ENCODE results near the gene TLE1.

Gene TLE1

DNA sequence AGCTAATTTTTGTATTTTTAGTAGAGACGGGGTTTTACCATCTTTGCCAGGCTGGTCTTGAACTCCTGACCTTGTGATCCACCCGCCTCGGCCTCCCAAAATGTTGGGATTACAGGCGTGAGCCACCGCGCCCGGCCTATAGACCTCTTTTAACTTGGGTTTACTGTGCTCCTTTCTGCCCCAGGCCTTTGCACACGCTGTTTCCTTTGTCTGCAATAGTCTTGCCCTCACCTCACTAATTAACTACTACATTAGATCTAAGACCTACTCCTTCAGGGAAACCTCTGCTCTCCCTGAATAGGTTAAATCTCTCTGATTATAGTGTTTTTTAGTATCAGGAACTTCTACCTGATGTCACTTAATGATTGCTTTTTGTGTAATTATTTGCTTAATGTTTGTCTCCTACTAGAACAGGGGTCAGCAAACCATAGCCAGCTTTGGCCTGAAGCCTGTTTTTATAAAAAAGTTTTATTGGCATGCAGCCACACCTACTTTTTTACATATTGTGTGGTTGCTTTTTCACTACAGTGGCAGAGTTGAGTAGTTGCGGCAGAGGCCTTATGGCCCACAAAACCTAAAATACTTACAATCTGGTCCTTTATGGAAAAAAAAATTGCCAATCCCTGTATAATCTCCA is 31.2 kb upstream of the TLE1 start:
- POLR2A ChIA-PET = no interaction called here

DNA sequence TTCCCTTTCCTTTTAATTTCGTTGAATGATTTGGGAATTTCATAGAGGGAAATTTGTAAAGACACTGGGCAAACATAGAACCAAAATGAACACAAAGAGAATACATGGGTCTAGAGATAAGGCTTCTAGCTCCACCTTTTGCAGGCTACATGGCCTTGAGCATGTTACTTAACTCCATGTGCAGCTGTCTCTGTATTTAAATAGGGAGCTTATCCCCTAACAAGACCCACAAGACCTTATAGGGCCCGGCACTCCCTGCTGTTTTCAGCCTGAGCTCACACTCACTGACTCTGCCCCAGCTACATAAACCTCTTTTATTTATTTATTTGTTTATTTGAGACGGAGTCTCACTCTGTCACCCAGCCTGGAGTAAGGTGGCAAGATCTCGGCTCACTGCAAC is 30.6 kb upstream of the TLE1 start:
- H3K36me3 ChIP-seq (ENCODE audit: control insufficient read depth in 4 of 4, insufficient read depth in 4 of 4, low read length in 3 of 4) = no peaks in the 10 kb centered on the region
- no peak overlapping the region for H3K27ac ChIP-seq (ENCODE audit: insufficient read depth in 1 of 2, low read depth in 1 of 2, low read length in 2 of 2, poor library complexity in 1 of 2, severe bottlenecking in 2 of 2)
- CTCF ChIA-PET = no interaction called here
- no peak for DNase-seq
- no peaks in the 10 kb centered on the region for H3K27me3 ChIP-seq (replicated peaks in 2 of 5; ENCODE audit: control insufficient read depth in 4 of 5, insufficient read depth in 5 of 5, low read length in 4 of 5)
- POLR2A ChIA-PET = no interaction called here
- H3K4me3 ChIP-seq (ENCODE audit: control insufficient read depth in 1 of 7, extremely low read depth in 1 of 7, insufficient read depth in 4 of 7, low read depth in 2 of 7, low read length in 6 of 7) = no peak overlapping the region
- H3K9me3 ChIP-seq (ENCODE audit: control extremely low read depth in 1 of 5, control insufficient read depth in 4 of 5, insufficient read depth in 2 of 5, low read depth in 1 of 5, low read length in 4 of 5) = no peaks in the 10 kb centered on the region
- no peaks in the 10 kb centered on the region for H3K4me1 ChIP-seq (ENCODE audit: control extremely low read depth in 1 of 4, control insufficient read depth in 4 of 4, insufficient read depth in 4 of 4, low read length in 3 of 4)
- WGBS (ENCODE audit: insufficient coverage) = 100% methylated on average over 2 of the region's 4 CpGs

More for the DNA sequence above, 31.2 kb upstream of the TLE1 start:
- Histone ChIP-seq H3K36me3 (ENCODE audit: control insufficient read depth in 4 of 4, insufficient read depth in 4 of 4, low read length in 3 of 4) (no peaks in the 10 kb centered on the region), H3K27me3 (replicated peaks in 2 of 5; ENCODE audit: control insufficient read depth in 4 of 5, insufficient read depth in 5 of 5, low read length in 4 of 5) (no peaks in the 10 kb centered on the region), H3K4me1 (ENCODE audit: control extremely low read depth in 1 of 4, control insufficient read depth in 4 of 4, insufficient read depth in 4 of 4, low read length in 3 of 4) (no peaks in the 10 kb centered on the region), H3K9me3 (ENCODE audit: control extremely low read depth in 1 of 5, control insufficient read depth in 4 of 5, insufficient read depth in 2 of 5, low read depth in 1 of 5, low read length in 4 of 5) (no peaks in the 10 kb centered on the region), H3K4me3 (ENCODE audit: control insufficient read depth in 1 of 7, extremely low read depth in 1 of 7, insufficient read depth in 4 of 7, low read depth in 2 of 7, low read length in 6 of 7) (no peak overlapping the region), H3K27ac (ENCODE audit: insufficient read depth in 1 of 2, low read depth in 1 of 2, low read length in 2 of 2, poor library complexity in 1 of 2, severe bottlenecking in 2 of 2) (no peak overlapping the region)
- CTCF ChIA-PET = no interaction called here
- WGBS (ENCODE audit: insufficient coverage) = 96% methylated on average over 7 of the region's 9 CpGs
- DNase-seq = no peak

DNA sequence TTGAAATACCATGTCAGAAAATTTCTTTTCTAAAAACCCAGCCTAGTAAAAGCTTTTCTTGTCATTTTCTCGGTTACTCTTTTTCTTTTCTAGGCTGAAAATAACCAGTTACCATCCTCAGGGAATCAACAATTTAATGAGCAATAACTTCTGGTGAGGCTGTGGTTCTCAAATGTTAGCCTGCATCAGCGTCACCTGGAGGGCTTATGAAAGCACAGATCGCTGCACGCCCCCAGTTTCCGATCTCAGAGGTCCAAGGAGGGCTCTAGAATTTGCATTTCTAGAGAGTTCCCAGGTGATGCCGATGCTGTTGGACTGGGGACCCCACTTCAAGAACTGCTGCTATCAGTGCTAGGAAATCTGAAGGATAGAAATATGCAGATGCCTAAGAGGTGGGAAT is 28.9 kb upstream of the TLE1 start:
- no peak for DNase-seq
- H3K4me3 ChIP-seq (ENCODE audit: control insufficient read depth in 1 of 7, extremely low read depth in 1 of 7, insufficient read depth in 4 of 7, low read depth in 2 of 7, low read length in 6 of 7) = no peak overlapping the region

GRCh38 chr9:81717747-81718077 is 28.4 kb upstream of the TLE1 start:
- ChIA-PET POLR2A (no interaction called here), CTCF (interaction anchor here (0.5 kb wide), 1 partner anchor 16 kb away, joined by 3 read pairs; no protein-coding TSS in a partner anchor)
- no peak overlapping the region for H3K4me3 ChIP-seq (ENCODE audit: control insufficient read depth in 1 of 7, extremely low read depth in 1 of 7, insufficient read depth in 4 of 7, low read depth in 2 of 7, low read length in 6 of 7)
- H3K9me3 ChIP-seq (ENCODE audit: control extremely low read depth in 1 of 5, control insufficient read depth in 4 of 5, insufficient read depth in 2 of 5, low read depth in 1 of 5, low read length in 4 of 5) = no peaks in the 10 kb centered on the region
- H3K27ac ChIP-seq (ENCODE audit: insufficient read depth in 1 of 2, low read depth in 1 of 2, low read length in 2 of 2, poor library complexity in 1 of 2, severe bottlenecking in 2 of 2) = no peak overlapping the region
- H3K27me3 ChIP-seq (replicated peaks in 2 of 5; ENCODE audit: control insufficient read depth in 4 of 5, insufficient read depth in 5 of 5, low read length in 4 of 5) = no peaks in the 10 kb centered on the region
- no peak for DNase-seq
- H3K4me1 ChIP-seq (ENCODE audit: control extremely low read depth in 1 of 4, control insufficient read depth in 4 of 4, insufficient read depth in 4 of 4, low read length in 3 of 4) = no peaks in the 10 kb centered on the region
- no peaks in the 10 kb centered on the region for H3K36me3 ChIP-seq (ENCODE audit: control insufficient read depth in 4 of 4, insufficient read depth in 4 of 4, low read length in 3 of 4)

More for the DNA sequence above, 28.9 kb upstream of the TLE1 start:
- ChIA-PET POLR2A (interaction anchor here (0.7 kb wide), 1 partner anchor 58 kb away, joined by 5 read pairs; no protein-coding TSS in a partner anchor), CTCF (no interaction called here)
- Histone ChIP-seq H3K36me3 (ENCODE audit: control insufficient read depth in 4 of 4, insufficient read depth in 4 of 4, low read length in 3 of 4) (no peaks in the 10 kb centered on the region), H3K27ac (ENCODE audit: insufficient read depth in 1 of 2, low read depth in 1 of 2, low read length in 2 of 2, poor library complexity in 1 of 2, severe bottlenecking in 2 of 2) (no peak overlapping the region), H3K27me3 (replicated peaks in 2 of 5; ENCODE audit: control insufficient read depth in 4 of 5, insufficient read depth in 5 of 5, low read length in 4 of 5) (no peaks in the 10 kb centered on the region), H3K9me3 (ENCODE audit: control extremely low read depth in 1 of 5, control insufficient read depth in 4 of 5, insufficient read depth in 2 of 5, low read depth in 1 of 5, low read length in 4 of 5) (no peaks in the 10 kb centered on the region), H3K4me1 (ENCODE audit: control extremely low read depth in 1 of 4, control insufficient read depth in 4 of 4, insufficient read depth in 4 of 4, low read length in 3 of 4) (no peaks in the 10 kb centered on the region)
- 96% methylated on average over 6 of the region's 6 CpGs for WGBS (ENCODE audit: insufficient coverage)

GRCh38 chr9:81717061-81717746 is 27.9 kb upstream of the TLE1 start:
- no peak overlapping the region for H3K4me3 ChIP-seq (ENCODE audit: control insufficient read depth in 1 of 7, extremely low read depth in 1 of 7, insufficient read depth in 4 of 7, low read depth in 2 of 7, low read length in 6 of 7)
- H3K36me3 ChIP-seq (ENCODE audit: control insufficient read depth in 4 of 4, insufficient read depth in 4 of 4, low read length in 3 of 4) = no peaks in the 10 kb centered on the region
- CTCF ChIA-PET = interaction anchor here (0.5 kb wide), 1 partner anchor 17 kb away, joined by 3 read pairs; no protein-coding TSS in a partner anchor
- H3K27ac ChIP-seq (ENCODE audit: insufficient read depth in 1 of 2, low read depth in 1 of 2, low read length in 2 of 2, poor library complexity in 1 of 2, severe bottlenecking in 2 of 2) = no peak overlapping the region
- no CpG with 5 or more reads among the region's 5 CpGs for WGBS (ENCODE audit: insufficient coverage)
- no peaks in the 10 kb centered on the region for H3K27me3 ChIP-seq (replicated peaks in 2 of 5; ENCODE audit: control insufficient read depth in 4 of 5, insufficient read depth in 5 of 5, low read length in 4 of 5)
- H3K4me1 ChIP-seq (ENCODE audit: control extremely low read depth in 1 of 4, control insufficient read depth in 4 of 4, insufficient read depth in 4 of 4, low read length in 3 of 4) = no peaks in the 10 kb centered on the region
- H3K9me3 ChIP-seq (ENCODE audit: control extremely low read depth in 1 of 5, control insufficient read depth in 4 of 5, insufficient read depth in 2 of 5, low read depth in 1 of 5, low read length in 4 of 5) = no peaks in the 10 kb centered on the region
- POLR2A ChIA-PET = no interaction called here
- DNase-seq = no peak

GRCh38 chr9:81716409-81716808 is 27.1 kb upstream of the TLE1 start:
- Histone ChIP-seq H3K27ac (ENCODE audit: insufficient read depth in 1 of 2, low read depth in 1 of 2, low read length in 2 of 2, poor library complexity in 1 of 2, severe bottlenecking in 2 of 2) (no peak overlapping the region), H3K4me3 (ENCODE audit: control insufficient read depth in 1 of 7, extremely low read depth in 1 of 7, insufficient read depth in 4 of 7, low read depth in 2 of 7, low read length in 6 of 7) (no peak overlapping the region), H3K36me3 (ENCODE audit: control insufficient read depth in 4 of 4, insufficient read depth in 4 of 4, low read length in 3 of 4) (no peaks in the 10 kb centered on the region), H3K4me1 (ENCODE audit: control extremely low read depth in 1 of 4, control insufficient read depth in 4 of 4, insufficient read depth in 4 of 4, low read length in 3 of 4) (no peaks in the 10 kb centered on the region), H3K27me3 (replicated peaks in 2 of 5; ENCODE audit: control insufficient read depth in 4 of 5, insufficient read depth in 5 of 5, low read length in 4 of 5) (no peaks in the 10 kb centered on the region), H3K9me3 (ENCODE audit: control extremely low read depth in 1 of 5, control insufficient read depth in 4 of 5, insufficient read depth in 2 of 5, low read depth in 1 of 5, low read length in 4 of 5) (no peaks in the 10 kb centered on the region)
- ChIA-PET CTCF (no interaction called here), POLR2A (no interaction called here)
- no peak for DNase-seq
- 100% methylated on average over 2 of the region's 6 CpGs for WGBS (ENCODE audit: insufficient coverage)

DNA sequence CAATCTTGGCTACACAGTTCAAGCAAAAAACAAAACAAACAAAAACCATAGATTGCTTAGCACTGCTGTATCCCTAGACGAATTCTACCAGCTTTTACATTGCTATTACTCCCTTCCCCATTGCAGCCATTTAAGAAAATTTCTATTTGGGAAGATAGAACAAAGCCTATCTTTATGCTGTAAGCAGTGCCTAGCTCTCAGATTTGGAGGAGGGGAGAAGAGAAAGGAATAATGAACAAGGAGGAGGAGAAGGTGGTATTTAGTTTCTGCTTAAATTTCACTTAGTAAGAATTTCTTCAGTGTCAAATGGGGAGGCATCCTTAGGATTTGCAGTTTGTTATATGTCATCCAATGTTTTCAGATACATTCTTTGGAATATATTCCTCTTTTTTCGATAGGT is 16.2 kb upstream of the TLE1 start:
- CTCF ChIA-PET = no interaction called here
- no CpG with 5 or more reads among the region's 2 CpGs for WGBS (ENCODE audit: insufficient coverage)
- H3K27me3 ChIP-seq (replicated peaks in 2 of 5; ENCODE audit: control insufficient read depth in 4 of 5, insufficient read depth in 5 of 5, low read length in 4 of 5) = no peaks in the 10 kb centered on the region
- POLR2A ChIA-PET = no interaction called here
- H3K4me3 ChIP-seq (ENCODE audit: control insufficient read depth in 1 of 7, extremely low read depth in 1 of 7, insufficient read depth in 4 of 7, low read depth in 2 of 7, low read length in 6 of 7) = no peak overlapping the region
- H3K36me3 ChIP-seq (ENCODE audit: control insufficient read depth in 4 of 4, insufficient read depth in 4 of 4, low read length in 3 of 4) = no peaks in the 10 kb centered on the region
- no peak overlapping the region for H3K27ac ChIP-seq (ENCODE audit: insufficient read depth in 1 of 2, low read depth in 1 of 2, low read length in 2 of 2, poor library complexity in 1 of 2, severe bottlenecking in 2 of 2)
- H3K9me3 ChIP-seq (ENCODE audit: control extremely low read depth in 1 of 5, control insufficient read depth in 4 of 5, insufficient read depth in 2 of 5, low read depth in 1 of 5, low read length in 4 of 5) = no peaks in the 10 kb centered on the region
- DNase-seq = no peak
- no peaks in the 10 kb centered on the region for H3K4me1 ChIP-seq (ENCODE audit: control extremely low read depth in 1 of 4, control insufficient read depth in 4 of 4, insufficient read depth in 4 of 4, low read length in 3 of 4)

Data from common myeloid progenitor, CD34-positive (primary cell).